ENCODE data around the gene BUD31. TPM values are rescaled to one million over a fixed set of nuclear protein-coding genes. Genes with fewer than 3 reads are reported as not detected.
"Not testable (repeated sequence)": the region's sequence is repeated elsewhere in the genome, so short reads cannot be mapped to it uniquely, and the experiment has no call there.

BUD31 gene
- total RNA-seq, 1 donor = 32.9 TPM

- no peak for DNase-seq (ENCODE audit: low read depth in 2 of 3, low spot score in 2 of 3)
Observed at GRCh38 chr7:99424932-99425730, 16.4 kb downstream of the BUD31 start.

- no peak for DNase-seq (ENCODE audit: low read depth in 2 of 3, low spot score in 2 of 3)
Observed at GRCh38 chr7:99428972-99429566, 20.3 kb downstream of the BUD31 start.

- DNase-seq (ENCODE audit: low read depth in 2 of 3, low spot score in 2 of 3) = no peak
Observed at GRCh38 chr7:99429756-99430155, 21.0 kb downstream of the BUD31 start.

- DNase-seq (ENCODE audit: low read depth in 2 of 3, low spot score in 2 of 3) = not testable (repeated sequence)
Observed at GRCh38 chr7:99431756-99432540, 23.2 kb downstream of the BUD31 start.

GRCh38 chr7:99433158-99433557 lies 24.4 kb downstream of the BUD31 start:
- DNase-seq (ENCODE audit: low read depth in 2 of 3, low spot score in 2 of 3) = no peak

- no peak for DNase-seq (ENCODE audit: low read depth in 2 of 3, low spot score in 2 of 3)
Observed at GRCh38 chr7:99437946-99438572, 29.3 kb downstream of the BUD31 start.

- DNase-seq (ENCODE audit: low read depth in 2 of 3, low spot score in 2 of 3) = peak; percentile 67 to 95 (median 94)
Observed at GRCh38 chr7:99438573-99439480, 30.1 kb downstream of the BUD31 start, which contains the start of the genes CPSF4 and PTCD1. TSS of gene CPSF4 (plus strand) at chr7:99438943. CDS start at chr7:99439083, 140 bp downstream. TSS of gene PTCD1 (minus strand) at chr7:99438798. CDS start at chr7:99435242, 3,556 bp downstream.

GRCh38 chr7:99440195-99440594 lies 31.4 kb downstream of the BUD31 start:
- no peak for DNase-seq (ENCODE audit: low read depth in 2 of 3, low spot score in 2 of 3)

- no peak for DNase-seq (ENCODE audit: low read depth in 2 of 3, low spot score in 2 of 3)
Observed at GRCh38 chr7:99446096-99446495, 37.3 kb downstream of the BUD31 start.

- DNase-seq (ENCODE audit: low read depth in 2 of 3, low spot score in 2 of 3) = no peak
Observed at GRCh38 chr7:99447943-99448342, 39.2 kb downstream of the BUD31 start.

- no peak for DNase-seq (ENCODE audit: low read depth in 2 of 3, low spot score in 2 of 3)
Observed at GRCh38 chr7:99448855-99449254, 40.1 kb downstream of the BUD31 start.

GRCh38 chr7:99449326-99449725 lies 40.6 kb downstream of the BUD31 start:
- no peak for DNase-seq (ENCODE audit: low read depth in 2 of 3, low spot score in 2 of 3)

- DNase-seq (ENCODE audit: low read depth in 2 of 3, low spot score in 2 of 3) = no peak
Observed at GRCh38 chr7:99451936-99452335, 43.2 kb downstream of the BUD31 start.

- DNase-seq (ENCODE audit: low read depth in 2 of 3, low spot score in 2 of 3) = no peak
Observed at GRCh38 chr7:99452541-99452940, 43.8 kb downstream of the BUD31 start.

GRCh38 chr7:99453105-99453504 lies 44.3 kb downstream of the BUD31 start:
- DNase-seq (ENCODE audit: low read depth in 2 of 3, low spot score in 2 of 3) = no peak

- no peak for DNase-seq (ENCODE audit: low read depth in 2 of 3, low spot score in 2 of 3)
Observed at GRCh38 chr7:99455874-99456273, 47.1 kb downstream of the BUD31 start.

GRCh38 chr7:99456288-99456687 lies 47.5 kb downstream of the BUD31 start:
- no peak for DNase-seq (ENCODE audit: low read depth in 2 of 3, low spot score in 2 of 3)

- DNase-seq (ENCODE audit: low read depth in 2 of 3, low spot score in 2 of 3) = no peak
Observed at GRCh38 chr7:99457050-99457649, 48.4 kb downstream of the BUD31 start.
